Posterior vena cava (tissue), 2 donors: ENCODE results near the gene CAMK1G. TPM values are rescaled to one million over a fixed set of nuclear protein-coding genes. Genes with fewer than 3 reads are reported as not detected.

Experiments used
- DNase-seq: peaks from one replicate; pipeline ENCODE4 v3.0.0-alpha.2; 2020; ENCODE audit warnings: low spot score
- intact Hi-C, 2 donors: fragments of 100-400 bp; cut with DNase I; formaldehyde crosslinking; loops; one replicate each; pipeline versions ENCODE4 v1.14.1 to v1.14.2; 2022 to 2023
- total RNA-seq, 2 donors: library from RNA; stranded (reverse); fragmentation: NEBNext Ultra II Directional; extraction: Animal tissue kit (Norgen Biotek cat#: 25700); gene quantifications; one replicate each; pipeline ENCODE4 v1.2.1, GENCODE V29; 2021
- donor health status: DM: yes; HTN: yes; CAD: no.
- donor health status: DM: yes; HTN: yes; CAD: no.

The CAMK1G gene
- total RNA-seq, 2 donors from 2014 or later, result not detected

GRCh38 chr1:209594440-209594839 lies 10.9 kb downstream of the CAMK1G start:
- no peak for DNase-seq
- intact Hi-C loops, result loop anchor here in 1 of 2 donors (5.0 to 10.0 kb wide), 2 partner anchors 90 to 1062 kb away; no protein-coding TSS in a partner anchor

- intact Hi-C loops, result loop anchor here in 1 of 2 donors (10.0 kb wide), 1 partner anchor 90 kb away; no protein-coding TSS in a partner anchor
- no peak for DNase-seq
Observed at GRCh38 chr1:209595028-209595427, 11.5 kb downstream of the CAMK1G start.

- intact Hi-C loops, result loop anchor here in 1 of 2 donors (10.0 kb wide), 1 partner anchor 89 kb away; no protein-coding TSS in a partner anchor
- DNase-seq, result no peak
Observed at GRCh38 chr1:209595599-209596285, 12.2 kb downstream of the CAMK1G start.

GRCh38 chr1:209597499-209597898 lies 14.0 kb downstream of the CAMK1G start:
- DNase-seq, result no peak
- intact Hi-C loops, result loop anchor here in 1 of 2 donors (10.0 kb wide), 1 partner anchor 87 kb away; no protein-coding TSS in a partner anchor

- intact Hi-C loops, result loop anchor here in 1 of 2 donors (10.0 kb wide), 1 partner anchor 87 kb away; no protein-coding TSS in a partner anchor
- DNase-seq, result no peak
Observed at GRCh38 chr1:209598227-209598626, 14.7 kb downstream of the CAMK1G start.

DNA sequence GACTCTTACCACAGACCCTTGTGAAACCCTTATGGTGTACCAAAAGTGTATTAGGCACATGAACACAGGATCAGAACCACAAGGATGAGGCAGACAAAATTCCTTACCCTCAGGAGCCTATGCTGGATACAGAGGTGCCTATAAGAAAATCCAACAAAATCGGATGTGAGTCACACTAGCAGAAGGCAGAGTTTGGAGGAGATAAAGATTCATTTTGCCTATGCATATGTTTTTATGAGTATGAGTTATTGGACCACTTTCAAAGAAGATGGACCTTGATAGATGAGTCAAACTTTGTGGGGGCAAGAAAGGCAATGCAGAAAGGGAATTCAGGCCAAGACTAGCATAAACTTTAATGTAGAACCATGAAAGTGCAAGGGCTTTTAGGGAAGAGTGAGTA lies 17.0 kb downstream of the CAMK1G start:
- intact Hi-C loops, result loop anchor here in 1 of 2 donors (10.0 kb wide), 1 partner anchor 94 kb away; no protein-coding TSS in a partner anchor
- no peak for DNase-seq

DNA sequence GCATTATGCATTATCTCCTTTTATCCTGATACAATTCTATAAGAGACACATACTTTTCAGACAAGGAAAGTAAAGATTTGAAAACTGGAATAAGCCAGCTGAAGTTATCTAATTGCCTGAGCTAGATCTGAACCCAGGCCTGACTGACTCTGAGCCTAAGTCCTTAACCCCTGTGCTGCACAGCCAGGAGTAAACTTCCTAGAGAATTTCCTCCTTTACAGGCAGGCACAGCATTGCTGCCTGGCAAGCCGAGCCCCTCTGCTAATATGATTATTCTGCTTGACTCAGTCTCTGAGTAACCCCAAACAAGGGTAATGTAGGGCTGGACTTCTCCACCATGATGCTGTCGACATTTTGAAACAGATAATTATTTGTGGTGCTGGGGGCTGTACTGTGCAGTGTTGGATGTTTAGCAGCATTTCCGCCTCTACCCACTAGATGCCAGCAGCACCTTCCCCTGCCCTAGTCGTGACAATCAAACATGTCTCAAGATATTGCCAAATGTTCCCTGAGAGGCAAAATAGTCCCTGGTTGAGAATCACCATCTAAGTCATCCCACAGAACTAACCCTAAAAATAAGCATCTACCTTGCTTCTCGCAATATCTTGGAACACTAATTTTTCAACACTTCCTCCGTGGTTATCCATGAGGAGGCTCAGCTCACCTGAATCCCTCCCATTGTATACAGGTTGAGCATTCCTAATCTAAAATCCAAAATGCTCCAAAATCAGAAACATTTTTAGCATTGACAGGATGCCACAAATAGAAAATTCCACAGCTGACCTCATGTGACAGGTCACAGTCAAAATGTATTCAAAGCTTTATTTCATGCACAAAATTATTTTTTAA lies 18.5 kb downstream of the CAMK1G start:
- DNase-seq, result no peak
- intact Hi-C loops, result loop anchor here in 1 of 2 donors (10.0 kb wide), 1 partner anchor 93 kb away; no protein-coding TSS in a partner anchor

GRCh38 chr1:209603877-209604276 lies 20.4 kb downstream of the CAMK1G start:
- DNase-seq, result no peak
- intact Hi-C loops, result loop anchor here in 1 of 2 donors (10.0 kb wide), 1 partner anchor 91 kb away; no protein-coding TSS in a partner anchor

DNA sequence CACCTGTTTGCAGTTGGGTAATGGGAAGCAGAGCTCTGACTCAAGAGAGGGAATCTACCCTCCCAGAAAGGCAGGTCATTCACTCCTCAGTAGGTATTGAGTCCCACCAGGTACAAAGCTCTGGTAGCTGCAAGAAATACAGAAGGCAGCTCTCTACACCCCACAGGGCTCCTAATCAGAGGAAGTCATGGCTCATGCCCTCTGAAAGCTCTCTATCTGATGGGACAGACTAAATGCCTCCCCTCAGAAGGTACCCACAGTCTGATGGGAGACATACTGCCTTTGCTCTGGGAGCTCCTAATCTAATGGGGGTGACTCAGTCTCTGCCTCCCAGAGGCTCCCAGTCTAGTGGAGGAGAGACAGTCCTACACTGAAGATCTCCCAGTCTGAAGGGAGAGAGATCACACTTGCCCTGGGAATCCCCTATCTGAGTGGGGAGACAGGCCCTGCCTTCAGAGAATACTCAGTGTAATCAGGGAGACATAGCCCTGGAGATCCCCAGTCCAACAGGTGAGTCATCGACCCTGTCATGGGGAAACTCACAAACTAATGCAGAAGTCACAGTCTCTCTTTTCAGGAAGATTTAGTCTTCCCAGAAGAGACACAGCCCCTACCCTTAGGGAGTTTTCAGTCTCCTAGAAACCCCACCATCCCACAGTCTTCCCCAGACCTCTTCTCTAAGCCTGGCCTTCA lies 23.7 kb downstream of the CAMK1G start:
- intact Hi-C loops, result loop anchor here in 1 of 2 donors (10.0 kb wide), 1 partner anchor 88 kb away; no protein-coding TSS in a partner anchor
- no peak for DNase-seq

- intact Hi-C loops, result loop anchor here in 1 of 2 donors (10.0 kb wide), 1 partner anchor 87 kb away; no protein-coding TSS in a partner anchor
- DNase-seq, result no peak
Observed at GRCh38 chr1:209607795-209608178, 24.3 kb downstream of the CAMK1G start.

- no peak for DNase-seq
- intact Hi-C loops, result loop anchor here in 1 of 2 donors (10.0 kb wide), 1 partner anchor 86 kb away; no protein-coding TSS in a partner anchor
Observed at GRCh38 chr1:209609041-209609790, 25.7 kb downstream of the CAMK1G start.

- DNase-seq, result no peak
- intact Hi-C loops, result loop anchor here in 1 of 2 donors (10.0 kb wide), 1 partner anchor 85 kb away; no protein-coding TSS in a partner anchor
Observed at GRCh38 chr1:209609791-209610630, 26.5 kb downstream of the CAMK1G start.

- intact Hi-C loops, result no loop called here
- no peak for DNase-seq
Observed at GRCh38 chr1:209610631-209610905, 27.1 kb downstream of the CAMK1G start.

GRCh38 chr1:209611771-209612570 lies 28.5 kb downstream of the CAMK1G start:
- DNase-seq, result no peak
- intact Hi-C loops, result no loop called here

DNA sequence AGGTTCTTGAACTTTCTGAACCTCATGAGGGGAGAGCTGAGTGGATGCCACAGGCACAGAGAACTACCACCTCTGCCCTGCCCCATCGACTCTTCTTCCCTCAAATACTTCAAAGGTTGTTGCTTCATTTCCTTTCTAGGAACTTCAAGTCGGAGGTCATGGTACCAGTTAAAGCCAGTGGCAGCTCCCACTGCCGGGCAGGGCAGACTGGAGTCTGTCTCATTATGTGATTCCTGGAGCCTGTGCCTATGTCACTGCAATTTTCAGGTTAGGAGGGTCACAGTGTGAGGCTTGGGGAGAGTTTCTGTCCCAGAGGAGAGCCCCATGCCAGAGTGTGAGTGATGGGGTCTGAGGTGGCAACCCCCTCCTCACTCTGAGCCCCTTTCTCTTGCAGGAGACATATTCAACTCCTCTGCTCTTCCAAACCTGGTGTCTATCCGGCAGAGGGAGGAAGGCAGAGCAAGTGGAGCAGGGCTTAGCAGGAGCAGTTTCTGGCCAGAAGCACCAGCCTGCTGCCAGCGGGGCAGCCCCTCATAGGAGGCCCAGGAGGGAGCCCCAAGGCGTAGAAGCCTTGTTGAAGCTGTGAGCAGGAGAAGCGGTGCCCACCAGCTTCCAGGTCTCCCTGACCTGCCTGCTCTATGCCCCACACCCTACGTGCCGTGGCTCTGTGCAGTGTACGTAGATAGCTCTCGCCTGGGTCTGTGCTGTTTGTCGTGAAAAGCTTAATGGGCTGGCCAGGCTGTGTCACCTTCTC lies 29.3 kb downstream of the CAMK1G start:
- intact Hi-C loops, result no loop called here
- no peak for DNase-seq
